Iris pigment epithelial cell (primary cell): ENCODE data around the gene AOAH.

Experiments
- DNase-seq: peaks from one replicate; pipeline ENCODE4 v3.0.0-alpha.2; 2011; ENCODE audit warnings: low read depth

The AOAH gene

GRCh38 chr7:36629351-36629750 is 94.9 kb downstream of the AOAH start:
- DNase-seq, result no peak

GRCh38 chr7:36627836-36628235 is 96.5 kb downstream of the AOAH start:
- DNase-seq, result no peak

- DNase-seq, result no peak
These were observed 98.2 kb downstream of the AOAH start for GRCh38 chr7:36626111-36626510.

GRCh38 chr7:36625247-36625646 is 99.0 kb downstream of the AOAH start:
- no peak for DNase-seq

- no peak for DNase-seq
These were observed 101.0 kb downstream of the AOAH start for GRCh38 chr7:36623247-36623646.

GRCh38 chr7:36621396-36621795 is 102.9 kb downstream of the AOAH start:
- DNase-seq, result no peak

GRCh38 chr7:36620166-36620708 is 104.1 kb downstream of the AOAH start:
- no peak for DNase-seq

GRCh38 chr7:36617408-36617807 is 106.9 kb downstream of the AOAH start:
- DNase-seq, result no peak

- no peak for DNase-seq
These were observed 108.3 kb downstream of the AOAH start for GRCh38 chr7:36615852-36616540.

GRCh38 chr7:36614959-36615358 is 109.3 kb downstream of the AOAH start:
- DNase-seq, result no peak

GRCh38 chr7:36613031-36613614 is 111.2 kb downstream of the AOAH start:
- DNase-seq, result no peak

- no peak for DNase-seq
These were observed 112.6 kb downstream of the AOAH start for GRCh38 chr7:36611703-36612102.

- DNase-seq, result no peak
These were observed 116.6 kb downstream of the AOAH start for GRCh38 chr7:36607721-36608095.

- DNase-seq, result no peak
These were observed 117.1 kb downstream of the AOAH start for GRCh38 chr7:36606976-36607720.

- DNase-seq, result no peak
These were observed 117.9 kb downstream of the AOAH start for GRCh38 chr7:36606153-36606975.

- DNase-seq, result peak; percentile 22
These were observed 118.8 kb downstream of the AOAH start for GRCh38 chr7:36605261-36606051.

GRCh38 chr7:36604806-36605205 is 119.5 kb downstream of the AOAH start:
- DNase-seq, result no peak

- DNase-seq, result no peak
These were observed 121.1 kb downstream of the AOAH start for GRCh38 chr7:36602934-36603887.

- DNase-seq, result no peak
These were observed 121.8 kb downstream of the AOAH start for GRCh38 chr7:36602511-36602910.

GRCh38 chr7:36601601-36602000 is 122.7 kb downstream of the AOAH start:
- DNase-seq, result peak; percentile 24
